Ramos (cell line): ENCODE results near the gene ZNF14.
"Not testable (repeated sequence)": the region's sequence is repeated elsewhere in the genome, so short reads cannot be mapped to it uniquely, and the experiment has no call there.

Experiments used
- in situ Hi-C: fragments of 300-500 bp; cut with MboI; formaldehyde crosslinking; loops from one replicate; pipeline ENCODE4 v1.14.3; 2022; ENCODE audit warnings: low sequenced_read_pairs; ENCODE audit not compliant: unreplicated experiment

Gene ZNF14

DNA sequence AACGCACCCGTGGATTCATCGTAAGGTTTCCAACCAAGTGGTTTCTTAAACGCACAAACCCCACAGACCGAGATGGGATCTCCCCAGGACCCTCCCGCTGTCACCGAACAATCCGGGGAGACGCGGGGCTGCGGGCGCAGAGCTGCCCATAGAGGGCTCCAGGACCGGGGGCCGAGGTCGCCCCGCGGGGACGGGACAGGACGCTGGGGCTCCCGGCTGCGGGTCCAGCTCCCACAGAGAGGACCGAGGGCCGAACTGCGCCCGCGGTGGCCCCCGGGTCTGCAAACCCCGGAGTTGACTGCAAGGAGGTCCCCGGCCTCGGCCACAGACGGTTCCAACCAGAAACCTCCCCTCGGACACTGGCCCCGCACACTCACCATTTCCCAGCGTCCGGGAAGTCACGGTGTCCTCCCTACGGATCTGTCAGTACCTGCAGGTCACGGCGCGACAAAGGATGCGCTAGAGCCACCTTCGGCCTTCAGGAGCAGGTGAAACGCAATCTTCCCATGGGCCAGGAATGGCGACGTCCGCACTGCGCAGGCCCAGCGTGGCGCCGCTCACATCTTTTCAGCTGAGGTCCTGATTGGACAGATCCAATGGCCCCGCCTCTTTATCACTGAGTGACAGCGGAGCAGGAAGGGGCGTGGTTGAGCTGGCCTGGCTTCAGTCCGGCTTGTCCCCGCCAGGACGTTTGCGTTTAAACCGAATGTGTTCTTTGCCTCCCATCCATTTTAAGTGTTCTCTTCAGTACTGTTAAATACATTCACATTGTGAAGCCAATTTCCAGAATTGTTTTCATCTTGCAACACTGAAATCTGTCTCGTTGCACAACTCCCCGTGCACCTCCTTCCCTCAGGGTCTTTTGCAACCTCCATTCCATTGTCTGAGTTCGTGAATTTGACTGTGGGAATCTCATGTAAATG lies at the start of gene ZNF14:
ZNF14 (minus strand) TSS at position 534 of the 923 bp plus-strand sequence; CDS start at position 380, 154 bp downstream.
- in situ Hi-C loops, result no loop called here

- in situ Hi-C loops, result not testable (repeated sequence)
Measured at GRCh38 chr19:19781791-19782190, 48.9 kb upstream of the ZNF14 start.

- in situ Hi-C loops, result no loop called here
Measured at GRCh38 chr19:19778666-19779065, 45.8 kb upstream of the ZNF14 start.

GRCh38 chr19:19777692-19778091 lies 44.8 kb upstream of the ZNF14 start:
- in situ Hi-C loops, result no loop called here

DNA sequence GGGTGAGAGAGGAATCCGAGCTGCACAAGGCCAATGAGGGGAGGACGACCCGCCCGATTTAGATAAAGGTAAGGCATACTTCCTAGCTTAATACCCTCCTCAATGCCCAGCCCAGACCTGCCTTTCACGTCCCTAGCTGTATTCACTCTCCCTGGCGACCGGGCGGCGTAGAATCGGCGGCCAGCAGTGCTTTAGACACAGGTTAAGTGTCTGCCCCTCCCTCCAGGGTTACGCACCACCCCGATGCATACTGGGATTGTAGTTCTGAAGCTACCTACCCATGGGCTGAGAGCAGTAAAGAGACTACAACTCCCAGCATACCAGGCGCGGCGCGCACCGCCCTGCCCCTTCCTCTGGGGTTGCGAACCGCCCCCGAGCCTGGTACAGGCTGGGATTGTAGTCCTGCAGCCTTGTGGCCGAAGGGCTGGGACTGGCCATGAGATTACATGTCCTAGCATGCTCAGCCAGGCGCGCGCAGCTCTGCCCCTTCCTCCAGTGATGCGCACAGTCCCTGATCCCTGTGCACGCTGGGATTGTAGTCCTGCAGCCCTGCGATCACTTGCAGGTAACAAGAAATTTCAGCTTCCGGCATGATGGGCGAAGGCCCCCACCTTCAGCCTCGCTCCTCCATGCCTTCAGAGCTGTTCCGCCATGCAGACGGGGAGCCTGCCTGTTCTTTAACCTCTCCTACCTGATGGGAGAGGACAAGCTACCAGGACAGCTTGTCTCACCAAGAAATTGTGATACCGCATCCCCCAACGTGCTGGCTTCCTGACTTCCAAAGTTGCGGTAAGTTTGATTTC lies 43.5 kb upstream of the ZNF14 start:
- in situ Hi-C loops, result no loop called here

DNA sequence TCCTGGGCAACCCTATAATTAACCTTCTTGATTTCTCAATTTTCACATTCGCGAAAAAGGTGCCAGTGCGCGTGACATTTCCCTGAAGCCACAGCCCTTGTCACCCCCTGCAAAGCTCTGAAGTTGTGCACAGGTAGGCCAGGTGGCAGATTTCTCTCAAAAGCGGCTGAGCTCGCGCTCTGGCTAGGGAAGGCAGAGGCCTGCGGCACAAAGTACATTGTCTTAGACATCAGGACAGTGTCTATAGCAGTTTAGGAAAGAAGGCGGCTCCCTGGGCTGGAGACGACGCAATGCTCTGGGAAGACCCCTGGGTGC lies 42.9 kb upstream of the ZNF14 start:
- in situ Hi-C loops, result no loop called here

GRCh38 chr19:19774354-19775033 lies 41.6 kb upstream of the ZNF14 start:
- in situ Hi-C loops, result no loop called here

DNA sequence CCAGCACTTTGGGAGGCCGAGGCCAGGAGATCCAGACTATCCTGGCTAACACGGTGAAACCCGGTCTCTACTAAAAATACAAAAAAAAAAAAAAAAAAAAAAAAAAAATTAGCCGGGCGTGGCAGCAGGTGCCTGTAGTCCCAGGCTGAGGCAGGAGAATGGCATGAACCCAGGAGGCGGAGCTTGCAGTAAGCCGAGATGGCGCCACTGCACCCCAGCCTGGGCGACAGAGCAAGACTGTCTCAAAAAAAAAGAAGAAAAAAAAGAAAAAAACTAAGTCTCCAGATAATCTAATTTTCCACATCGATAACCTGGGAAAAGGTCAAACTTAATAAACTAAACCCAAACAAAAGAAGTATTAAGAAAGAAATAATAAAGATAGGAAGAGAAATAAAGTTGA lies 39.1 kb upstream of the ZNF14 start:
- in situ Hi-C loops, result not testable (repeated sequence)

DNA sequence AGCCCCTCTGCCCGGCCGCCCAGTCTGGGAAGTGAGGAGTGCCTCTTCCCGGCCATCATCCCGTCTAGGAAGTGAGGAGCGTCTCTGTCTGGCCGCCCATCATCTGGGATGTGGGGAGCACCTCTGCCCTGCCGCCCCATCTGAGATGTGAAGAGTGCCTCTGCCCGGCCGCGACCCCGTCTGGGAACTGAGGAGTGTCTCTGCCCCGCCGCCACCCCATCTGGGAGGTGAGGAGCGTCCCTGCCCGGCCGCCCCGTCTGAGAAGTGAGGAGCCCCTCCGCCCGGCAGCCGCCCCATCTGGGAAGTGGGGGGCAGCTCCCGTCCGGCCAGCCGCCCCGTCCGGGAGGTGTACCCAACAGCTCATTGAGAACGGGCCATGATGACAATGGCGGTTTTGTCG lies 37.1 kb upstream of the ZNF14 start:
- in situ Hi-C loops, result not testable (repeated sequence)

DNA sequence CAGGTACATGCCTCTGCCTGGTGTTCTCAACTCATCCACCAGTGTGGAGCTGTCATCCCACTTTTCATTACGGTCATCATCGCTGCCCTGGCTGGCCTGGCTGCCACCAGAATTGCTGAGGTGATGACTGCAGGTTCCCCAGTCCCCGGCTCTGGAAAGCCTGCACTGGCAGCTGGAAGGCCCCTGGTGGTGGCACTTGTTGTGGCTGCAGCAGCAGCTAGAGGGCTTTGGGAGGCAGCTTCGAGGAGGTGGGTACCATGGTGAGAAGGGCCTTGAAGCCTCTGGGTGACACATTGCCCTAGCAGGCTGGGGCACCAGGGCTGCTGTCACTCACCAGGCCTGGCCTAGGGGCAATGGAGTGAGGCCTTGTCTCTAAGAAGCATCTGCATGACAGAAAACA lies 25.3 kb upstream of the ZNF14 start:
- in situ Hi-C loops, result no loop called here

GRCh38 chr19:19752760-19753403 lies 20.0 kb upstream of the ZNF14 start:
- in situ Hi-C loops, result no loop called here

- in situ Hi-C loops, result no loop called here
Measured at GRCh38 chr19:19751846-19752245, 18.9 kb upstream of the ZNF14 start.

DNA sequence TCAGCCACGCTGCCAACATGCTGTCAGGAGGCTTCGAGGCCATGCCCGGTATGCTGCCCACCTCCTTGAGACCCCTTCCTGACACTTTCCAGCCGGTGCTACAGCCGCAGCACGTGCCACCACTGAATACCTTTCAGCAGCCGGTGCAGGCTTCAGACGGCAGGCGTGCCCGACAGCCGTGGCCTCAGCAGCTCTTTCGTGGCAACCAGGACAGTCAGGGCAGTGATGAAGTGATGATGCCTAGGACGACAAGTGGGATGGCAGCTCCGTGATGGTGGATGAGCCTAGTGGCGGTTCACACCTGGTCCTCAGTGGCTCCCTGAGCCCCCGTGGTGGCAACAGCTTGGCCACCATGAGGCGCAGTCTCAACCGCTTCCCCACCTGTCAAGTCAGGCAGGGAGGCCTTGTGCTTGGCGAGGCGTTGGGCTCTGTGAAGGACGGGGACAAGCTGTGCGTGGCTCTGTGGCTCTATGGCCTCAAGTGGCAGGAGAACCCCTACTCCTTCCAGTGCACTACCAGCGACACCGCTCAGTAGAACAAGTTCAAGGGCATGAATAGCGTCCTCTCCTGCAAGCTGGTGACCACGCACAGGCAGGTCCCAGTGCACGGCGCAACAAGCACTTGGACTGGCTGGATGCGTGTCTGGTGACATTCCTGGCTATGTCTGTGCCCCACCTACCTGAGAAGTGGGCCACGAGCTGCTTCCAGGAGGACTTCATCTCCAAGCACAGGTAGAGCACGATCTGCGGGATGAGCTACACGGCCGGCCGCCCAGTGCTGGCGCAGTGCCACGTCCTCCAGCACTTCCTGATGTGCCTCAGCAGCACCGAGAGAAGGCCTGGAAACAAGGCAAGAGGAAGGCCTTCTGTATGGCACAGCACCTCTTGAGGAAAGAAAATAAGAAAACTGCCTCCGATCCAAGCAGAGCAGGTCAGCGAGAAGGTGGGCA lies 18.2 kb upstream of the ZNF14 start:
- in situ Hi-C loops, result no loop called here

GRCh38 chr19:19749908-19750841 lies 17.3 kb upstream of the ZNF14 start:
- in situ Hi-C loops, result no loop called here

DNA sequence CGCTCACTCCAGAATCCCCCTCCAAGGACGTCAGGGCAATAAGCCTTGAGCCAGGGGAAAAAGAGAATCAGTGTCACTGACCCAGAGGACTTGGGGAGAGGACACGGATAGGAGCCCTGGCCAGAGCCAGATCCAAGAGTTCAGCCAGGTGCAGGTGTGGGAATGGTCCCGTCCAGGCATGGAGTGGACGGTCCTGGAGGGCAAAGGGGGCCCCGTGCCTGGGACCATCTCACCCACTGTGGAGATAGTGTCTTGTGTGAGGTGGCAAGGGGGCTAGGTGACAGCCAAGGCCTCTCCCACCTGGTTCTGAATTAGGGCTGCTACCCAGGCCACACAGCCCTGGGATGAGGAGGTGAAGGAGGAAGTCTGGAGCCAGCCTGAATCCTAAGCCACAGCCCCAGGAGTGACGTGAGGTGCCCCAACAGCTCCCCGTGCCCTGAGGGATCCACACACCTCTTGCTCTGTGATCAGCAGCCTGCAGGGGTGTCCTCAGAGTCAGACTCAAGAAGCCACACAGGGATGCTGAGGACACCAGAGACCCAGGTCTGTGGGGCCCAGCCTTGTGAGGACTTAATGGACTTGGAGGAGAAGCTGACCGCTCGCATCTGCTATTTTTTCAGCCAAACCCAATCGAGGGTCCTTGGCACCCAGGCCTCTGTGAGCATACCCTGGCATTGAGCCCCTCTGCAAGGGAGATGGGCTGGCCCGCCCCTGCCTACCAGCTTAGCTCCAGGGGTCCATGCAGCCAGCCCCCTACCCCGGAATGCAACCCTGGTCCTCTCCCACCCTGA lies 16.4 kb upstream of the ZNF14 start:
- in situ Hi-C loops, result no loop called here

- in situ Hi-C loops, result no loop called here
Measured at GRCh38 chr19:19748249-19748938, 15.5 kb upstream of the ZNF14 start.
